Epithelial cell of proximal tubule (primary cell): Measurements from ENCODE around the gene UNKL. TPM values are rescaled to one million over a fixed set of nuclear protein-coding genes. Genes with fewer than 3 reads are reported as not detected.

ENCODE experiments used
- DNase-seq: peaks from one replicate; pipeline ENCODE4 v3.0.0-alpha.2; 2011; ENCODE audit warnings: low read depth
- H3K4me3 ChIP-seq: 2 replicates; pipeline ENCODE4 v1.5.1; 2011; ENCODE audit warnings: low read depth, mild to moderate bottlenecking, low read length
- CTCF ChIP-seq: conservative IDR thresholded peaks from 2 replicates; pipeline ENCODE4 v1.5.1; 2012; ENCODE audit warnings: low read depth, mild to moderate bottlenecking, low read length
- total RNA-seq: library from RNA; depleted of rRNA; stranded (reverse); fragments of >200 nt; gene quantifications from 2 replicates; pipeline ENCODE4 v1.2.3, GENCODE V29; 2015

Gene UNKL
- total RNA-seq, 1 donor from 2014 or later = 20.1 TPM

- peak; percentile 23 for TF ChIP-seq CTCF
- no peak overlapping the region for H3K4me3 ChIP-seq
- DNase-seq = no peak
Measured at GRCh38 chr16:1346422-1347285, 67.8 kb downstream of the UNKL start.

DNA sequence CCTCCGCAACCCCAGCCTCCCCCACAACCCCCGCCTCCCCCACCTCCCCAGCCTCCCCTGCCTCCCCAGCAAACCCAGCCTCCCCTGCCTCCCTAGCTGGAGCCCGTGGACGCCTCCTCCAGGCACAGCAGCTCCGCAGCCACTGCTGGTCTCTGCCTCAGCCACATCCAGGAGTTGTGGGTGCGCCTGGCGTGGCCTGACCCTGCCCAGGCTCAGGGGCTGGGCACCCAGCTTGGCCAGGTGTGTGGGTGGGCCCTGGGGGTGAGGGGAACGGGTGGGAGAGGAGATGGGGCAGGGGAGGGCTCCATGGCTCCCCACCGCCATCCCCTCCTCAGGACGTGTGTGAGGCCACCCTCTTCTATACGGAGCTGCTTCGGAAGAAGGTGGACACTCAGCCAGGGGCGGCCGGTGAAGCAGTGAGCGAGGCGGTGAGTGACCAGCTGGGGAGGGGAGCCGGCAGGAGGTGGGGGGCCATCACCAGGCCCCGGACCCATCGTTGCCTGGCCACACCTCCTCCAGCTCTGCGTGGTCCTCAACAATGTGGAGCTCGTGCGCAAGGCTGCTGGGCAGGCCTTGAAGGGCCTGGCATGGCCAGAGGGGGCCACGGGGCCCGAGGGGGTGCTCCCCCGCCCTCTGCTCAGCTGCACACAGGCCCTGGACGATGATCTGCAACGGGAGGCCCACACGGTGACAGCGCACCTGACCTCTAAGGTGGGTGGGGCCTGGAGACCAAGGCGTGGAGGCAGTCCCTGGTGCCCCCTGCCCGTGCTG is 68.7 kb downstream of the UNKL start:
- no peak overlapping the region for H3K4me3 ChIP-seq
- DNase-seq = no peak
- TF ChIP-seq CTCF = no peak

- no peak for TF ChIP-seq CTCF
- H3K4me3 ChIP-seq = no peak overlapping the region
- DNase-seq = no peak
Measured at GRCh38 chr16:1345087-1345486, 69.4 kb downstream of the UNKL start.

- no peak for DNase-seq
- no peak overlapping the region for H3K4me3 ChIP-seq
- no peak for TF ChIP-seq CTCF
Measured at GRCh38 chr16:1344499-1344898, 70.0 kb downstream of the UNKL start.

GRCh38 chr16:1343428-1344242 is 70.9 kb downstream of the UNKL start:
- TF ChIP-seq CTCF = no peak
- peak overlapping the region; percentile 61 for H3K4me3 ChIP-seq
- no peak for DNase-seq

DNA sequence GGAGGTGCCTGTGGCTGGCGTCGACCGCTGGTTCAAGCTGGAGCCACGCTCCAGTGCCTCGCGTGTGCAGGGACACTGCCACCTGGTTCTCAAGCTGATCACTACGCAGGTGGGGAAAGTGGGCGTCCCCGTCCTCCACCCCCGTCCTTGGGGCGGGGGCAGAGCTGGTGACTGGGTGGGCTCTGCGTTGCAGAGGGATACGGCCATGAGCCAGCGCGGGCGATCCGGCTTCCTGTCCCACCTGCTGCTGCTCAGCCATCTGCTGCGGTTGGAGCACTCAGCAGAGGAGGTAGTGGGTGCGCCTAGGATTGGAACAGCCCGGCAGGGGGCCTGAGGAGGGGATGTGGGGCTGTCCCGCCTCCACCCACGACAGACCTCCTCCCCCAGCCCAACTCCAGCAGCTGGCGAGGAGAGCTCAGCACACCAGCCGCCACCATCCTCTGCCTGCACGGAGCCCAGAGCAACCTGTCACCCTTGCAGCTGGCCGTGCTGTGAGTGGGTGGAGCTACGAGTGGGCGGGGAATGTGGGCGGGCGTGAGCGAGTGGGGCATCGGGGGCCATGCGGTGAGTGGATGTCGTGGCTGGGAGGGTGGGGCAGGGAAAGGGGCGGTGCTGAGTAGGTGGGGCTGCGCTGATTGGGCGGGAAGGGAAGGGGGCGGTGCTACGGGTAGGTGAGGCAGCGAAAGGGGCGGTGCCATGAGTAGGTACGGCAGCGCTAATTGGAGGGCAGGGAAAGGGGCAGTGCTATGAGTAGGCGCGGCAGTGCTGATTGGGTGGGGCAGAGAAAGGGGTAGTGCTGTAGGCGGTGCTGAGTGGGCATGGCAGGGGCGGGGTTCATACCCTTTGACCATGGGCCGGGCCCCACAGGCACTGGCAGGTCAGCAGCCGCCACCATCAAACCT is 71.7 kb downstream of the UNKL start:
- peak overlapping the region; percentile 61 for H3K4me3 ChIP-seq
- DNase-seq = peak; percentile 78
- no peak for TF ChIP-seq CTCF
